OCI-LY7 (cell line): ENCODE results near the gene QRFP.

ENCODE experiments used
- EZH2phosphoT487 ChIP-seq: fragments of 200-600 bp; sonication (generic); IDR thresholded peaks from 2 replicates; pipeline ENCODE4 v1.6.1; 2018; ENCODE audit warnings: low read depth, borderline replicate concordance, mild to moderate bottlenecking, mixed run types, antibody characterized with exemption, low read length, moderate library complexity, mixed read lengths
- TF ChIP-seq, protein P1 (sequence below): fragments of 200-600 bp; sonication (generic); conservative IDR thresholded peaks from 2 replicates; pipeline ENCODE4 v1.5.1; 2014; ENCODE audit warnings: mild to moderate bottlenecking, antibody characterized with exemption, low read length, moderate library complexity, mixed read lengths

DNA sequence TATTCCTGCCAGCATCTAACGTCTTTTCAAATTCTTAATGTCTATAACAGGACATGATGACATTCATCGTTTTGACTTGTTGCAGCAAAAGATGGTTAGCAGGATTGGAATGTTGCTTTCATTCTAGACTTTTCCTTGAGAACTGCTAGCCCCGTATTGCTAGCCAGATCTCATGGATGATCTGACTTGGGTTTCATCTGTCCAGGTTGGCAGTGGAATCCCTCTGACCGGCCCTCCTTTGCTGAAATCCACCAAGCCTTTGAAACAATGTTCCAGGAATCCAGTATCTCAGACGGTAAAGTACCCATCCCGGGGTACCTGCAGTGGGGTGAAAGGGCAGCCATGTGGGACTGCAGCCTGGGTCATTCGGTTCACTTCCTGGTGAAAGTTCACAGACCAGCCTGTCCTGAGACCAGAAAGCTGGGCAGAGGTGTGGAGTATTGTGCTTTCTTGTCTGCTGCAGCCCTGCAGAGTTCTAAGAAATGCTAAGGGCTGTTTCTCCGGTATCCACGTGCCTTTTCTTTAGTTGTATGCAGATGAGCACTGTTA is 16.7 kb downstream of the QRFP start:
- TF ChIP-seq, protein P1, sequence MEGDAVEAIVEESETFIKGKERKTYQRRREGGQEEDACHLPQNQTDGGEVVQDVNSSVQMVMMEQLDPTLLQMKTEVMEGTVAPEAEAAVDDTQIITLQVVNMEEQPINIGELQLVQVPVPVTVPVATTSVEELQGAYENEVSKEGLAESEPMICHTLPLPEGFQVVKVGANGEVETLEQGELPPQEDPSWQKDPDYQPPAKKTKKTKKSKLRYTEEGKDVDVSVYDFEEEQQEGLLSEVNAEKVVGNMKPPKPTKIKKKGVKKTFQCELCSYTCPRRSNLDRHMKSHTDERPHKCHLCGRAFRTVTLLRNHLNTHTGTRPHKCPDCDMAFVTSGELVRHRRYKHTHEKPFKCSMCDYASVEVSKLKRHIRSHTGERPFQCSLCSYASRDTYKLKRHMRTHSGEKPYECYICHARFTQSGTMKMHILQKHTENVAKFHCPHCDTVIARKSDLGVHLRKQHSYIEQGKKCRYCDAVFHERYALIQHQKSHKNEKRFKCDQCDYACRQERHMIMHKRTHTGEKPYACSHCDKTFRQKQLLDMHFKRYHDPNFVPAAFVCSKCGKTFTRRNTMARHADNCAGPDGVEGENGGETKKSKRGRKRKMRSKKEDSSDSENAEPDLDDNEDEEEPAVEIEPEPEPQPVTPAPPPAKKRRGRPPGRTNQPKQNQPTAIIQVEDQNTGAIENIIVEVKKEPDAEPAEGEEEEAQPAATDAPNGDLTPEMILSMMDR: no peak
- TF ChIP-seq EZH2phosphoT487: no peak
